Upper lobe of left lung (tissue), 6 donors: ENCODE data around the gene S1PR3. TPM values are rescaled to one million over a fixed set of nuclear protein-coding genes. Genes with fewer than 3 reads are reported as not detected.

ENCODE experiments used
- ATAC-seq, 2 donors: fragments of 200-7000 bp; cut with Tn5 transposase; one replicate each; pipeline ENCODE4 v1.9.1; 2022; ENCODE audit warnings: mild to moderate bottlenecking in 2 of 2, moderate library complexity in 2 of 2; ENCODE audit not compliant: low FRiP score in 2 of 2
- DNase-seq, 2 donors: peaks; one replicate each; pipeline ENCODE4 v3.0.0-alpha.2; 2019 to 2020
- H3K27ac ChIP-seq, 4 donors: fragments of 200-600 bp; sonication (generic); one replicate each; pipeline ENCODE4 v1.5.1; 2016 to 2019
- H3K27me3 ChIP-seq, 4 donors: fragments of 200-600 bp; sonication (generic); one replicate each; pipeline ENCODE4 v1.5.1; 2017 to 2019
- H3K36me3 ChIP-seq, 4 donors: fragments of 200-600 bp; sonication (generic); one replicate each; pipeline ENCODE4 v1.5.1; 2016 to 2019
- H3K4me1 ChIP-seq, 4 donors: fragments of 200-600 bp; sonication (generic); one replicate each; pipeline ENCODE4 v1.5.1; 2018 to 2019
- H3K4me3 ChIP-seq, 4 donors: fragments of 200-600 bp; sonication (generic); one replicate each; pipeline ENCODE4 v1.5.1; 2017 to 2019; ENCODE audit warnings: mild to moderate bottlenecking in 2 of 4, moderate library complexity in 1 of 4
- H3K9me3 ChIP-seq, 4 donors: fragments of 200-600 bp; sonication (generic); one replicate each; pipeline ENCODE4 v1.5.1; 2018 to 2019
- CTCF ChIP-seq, 6 experiments: fragments of 450-650 bp in 4 of 6; fragments of 200-600 bp in 2 of 6; sonication (generic) in 2 of 6; IDR thresholded peaks; one replicate each; pipeline ENCODE4 v1.5.1; 2016 to 2019; ENCODE audit warnings: antibody characterized with exemption in 6 of 6
- EP300 ChIP-seq, 4 donors: sonication (generic); formaldehyde crosslinking; IDR thresholded peaks; one replicate each; pipeline ENCODE4 v1.5.1; 2017; ENCODE audit warnings: antibody characterized with exemption in 4 of 4, control low read depth in 2 of 4
- POLR2A ChIP-seq, 4 donors: fragments of 450-650 bp; IDR thresholded peaks; one replicate each; pipeline ENCODE4 v1.5.1; 2016 to 2017; ENCODE audit warnings: antibody characterized with exemption in 4 of 4, mild to moderate bottlenecking in 2 of 4
- POLR2AphosphoS5 ChIP-seq, 2 donors: sonication (generic); formaldehyde crosslinking; IDR thresholded peaks; one replicate each; pipeline ENCODE4 v1.5.1; 2017; ENCODE audit warnings: antibody characterized with exemption in 2 of 2
- WGBS, 2 donors: methylation state at CpG; one replicate each; pipeline ENCODE4 v1.1.5; 2017 to 2018; 5-methylcytosine and 5-hydroxymethylcytosine counted together
- total RNA-seq, 6 donors: library from RNA; depleted of rRNA in 4 of 6; stranded (reverse); fragments of >200 nt in 4 of 6; gene quantifications; one replicate each; pipeline versions ENCODE4 v1.1.0 to v1.2.1, GENCODE V29; 2016 to 2021
- donor health status: DM: no; HTN: no; CAD: no; lungs with moderate emphysema.
- donor health status: DM: no; HTN: yes; CAD: no; lungs with severe emphysema.

S1PR3 gene
- total RNA-seq, 6 donors from 2014 or later = 3.3 to 13.6 (median 5.4) TPM

- no peaks in the 10 kb centered on the region for H3K27me3 ChIP-seq
- DNase-seq = no peak
Observed at GRCh38 chr9:88947581-88948573, 43.4 kb upstream of the S1PR3 start.

GRCh38 chr9:88949425-88949824 is 41.8 kb upstream of the S1PR3 start:
- 32 to 42% methylated on average over 7 to 9 of the region's 9 CpGs for WGBS, 2 donors
- Histone ChIP-seq H3K36me3 (no peaks in the 10 kb centered on the region), H3K4me1 (peaks cover 8 to 11% (median 9%) of the 10 kb centered on the region in 4 donors), H3K27me3 (no peaks in the 10 kb centered on the region), H3K9me3 (no peaks in the 10 kb centered on the region), H3K4me3 (no peak overlapping the region), H3K27ac (no peak overlapping the region)
- DNase-seq (no peak), ATAC-seq (no peak)
- no peak for TF ChIP-seq POLR2AphosphoS5 (IDR thresholded peaks at IDR 0.05)
- no peak for TF ChIP-seq EP300 (IDR thresholded peaks at IDR 0.05)

More at GRCh38 chr9:88947581-88948573, 43.4 kb upstream of the S1PR3 start:
- Histone ChIP-seq H3K9me3 (no peaks in the 10 kb centered on the region), H3K4me3 (no peak overlapping the region), H3K4me1 (peaks cover 8 to 11% (median 9%) of the 10 kb centered on the region in 4 donors), H3K36me3 (no peaks in the 10 kb centered on the region), H3K27ac (no peak overlapping the region)
- 71 to 91% methylated on average over 5 of the region's 5 CpGs for WGBS, 2 donors
- no peak for ATAC-seq
- no peak for TF ChIP-seq EP300 (IDR thresholded peaks at IDR 0.05)
- no peak for TF ChIP-seq CTCF (IDR thresholded peaks at IDR 0.05)
- no peak for TF ChIP-seq POLR2AphosphoS5 (IDR thresholded peaks at IDR 0.05)
- TF ChIP-seq POLR2A (IDR thresholded peaks at IDR 0.05) = no peak

GRCh38 chr9:88949961-88950340 is 41.3 kb upstream of the S1PR3 start:
- Histone ChIP-seq H3K4me1 (peaks cover 8 to 11% (median 9%) of the 10 kb centered on the region in 4 donors), H3K4me3 (no peak overlapping the region), H3K36me3 (no peaks in the 10 kb centered on the region), H3K27ac (no peak overlapping the region), H3K27me3 (no peaks in the 10 kb centered on the region), H3K9me3 (no peaks in the 10 kb centered on the region)
- no peak for ATAC-seq
- no peak for DNase-seq
- 25 to 27% methylated on average over 1 of the region's 1 CpG for WGBS, 2 donors
- TF ChIP-seq POLR2AphosphoS5 (IDR thresholded peaks at IDR 0.05) (no peak), EP300 (IDR thresholded peaks at IDR 0.05) (no peak), POLR2A (IDR thresholded peaks at IDR 0.05) (no peak), CTCF (IDR thresholded peaks at IDR 0.05) (no peak)

- H3K4me3 ChIP-seq = no peak overlapping the region
- no peak for DNase-seq
- H3K27me3 ChIP-seq = no peaks in the 10 kb centered on the region
- H3K27ac ChIP-seq = no peak overlapping the region
- peak in 1 of 2 donors; percentile 23 for TF ChIP-seq POLR2AphosphoS5 (IDR thresholded peaks at IDR 0.05)
- TF ChIP-seq CTCF (IDR thresholded peaks at IDR 0.05) = no peak
- no peak for TF ChIP-seq POLR2A (IDR thresholded peaks at IDR 0.05)
- TF ChIP-seq EP300 (IDR thresholded peaks at IDR 0.05) = no peak
- ATAC-seq = no peak
- peaks cover 8 to 11% (median 9%) of the 10 kb centered on the region in 4 donors for H3K4me1 ChIP-seq
- no peaks in the 10 kb centered on the region for H3K36me3 ChIP-seq
- 43 to 53% methylated on average over 10 of the region's 10 CpGs for WGBS, 2 donors
- H3K9me3 ChIP-seq = no peaks in the 10 kb centered on the region
Observed at GRCh38 chr9:88950341-88951154, 40.7 kb upstream of the S1PR3 start.

GRCh38 chr9:88951155-88951542 is 40.1 kb upstream of the S1PR3 start:
- H3K27ac ChIP-seq = no peak overlapping the region
- WGBS, 2 donors = 88 to 94% methylated on average over 1 of the region's 1 CpG

More at GRCh38 chr9:88951155-88951542, 40.1 kb upstream of the S1PR3 start:
- Histone ChIP-seq H3K4me1 (peaks cover 8 to 11% (median 9%) of the 10 kb centered on the region in 4 donors), H3K9me3 (no peaks in the 10 kb centered on the region), H3K27me3 (no peaks in the 10 kb centered on the region), H3K4me3 (no peak overlapping the region), H3K36me3 (no peaks in the 10 kb centered on the region)
- TF ChIP-seq POLR2A (IDR thresholded peaks at IDR 0.05) = no peak
- TF ChIP-seq EP300 (IDR thresholded peaks at IDR 0.05) = no peak
- no peak for TF ChIP-seq POLR2AphosphoS5 (IDR thresholded peaks at IDR 0.05)
- no peak for TF ChIP-seq CTCF (IDR thresholded peaks at IDR 0.05)
- ATAC-seq (no peak), DNase-seq (no peak)
